Endothelial cell of umbilical vein (primary cell): ENCODE results near the gene GALNT2. TPM values are rescaled to one million over a fixed set of nuclear protein-coding genes. Genes with fewer than 3 reads are reported as not detected.

Experiments
- BruUV-seq: library from RNA; stranded (reverse); fragments of 400-500 nt; replicated peaks from 2 replicates; lab custom pipeline; 2021; lab: Mats Ljungman, UMichigan
- CTCF ChIA-PET: fragments of 300-600, 350-600 bp; sonication (Branson Sonifier 250); formaldehyde crosslinking; loops from one replicate; lab custom pipeline; 2021; ENCODE audit warnings: antibody characterized with exemption, inconsistent platforms; lab: Charles Lee
- POLR2A ChIA-PET: fragments of 300-600, 350-600 bp; sonication (Branson Sonifier 250); formaldehyde crosslinking; loops from one replicate; lab custom pipeline; 2021; ENCODE audit warnings: antibody characterized with exemption, inconsistent platforms; lab: Charles Lee
- DNase-seq: peaks from one replicate; pipeline ENCODE4 v3.0.0-alpha.2; 2011; ENCODE audit warnings: low read depth, low spot score
- FAIRE-seq: peaks from 2 replicates; lab custom pipeline; 2011; peaks lifted over from hg19 to GRCh38; lab: Jason Lieb, UNC
- H2AFZ ChIP-seq: 2 replicates; pipeline ENCODE4 v1.6.0; 2012; ENCODE audit warnings: low read depth, low read length, control low read depth, inconsistent platforms
- H3K27ac ChIP-seq: 2 replicates; pipeline ENCODE4 v1.5.1; 2011; ENCODE audit warnings: low read depth, mild to moderate bottlenecking, control low read depth, low read length, moderate library complexity; ENCODE audit not compliant: insufficient read depth
- H3K27me3 ChIP-seq, 2 experiments: 2 replicates each; pipeline versions ENCODE4 v1.6.0 to v1.6.1; 2011; ENCODE audit warnings: low read length in 2 of 2, mixed read lengths in 1 of 2; ENCODE audit not compliant: control insufficient read depth in 2 of 2, insufficient read depth in 2 of 2
- H3K36me3 ChIP-seq, 2 experiments: 2 replicates in 1 of 2; 3 replicates in 1 of 2; pipeline ENCODE4 v1.5.1; 2011; ENCODE audit warnings: low read length in 2 of 2, mild to moderate bottlenecking in 1 of 2, moderate library complexity in 1 of 2; ENCODE audit not compliant: control insufficient read depth in 2 of 2, insufficient read depth in 2 of 2; ENCODE audit errors: extremely low read depth in 1 of 2
- H3K4me1 ChIP-seq: 3 replicates; pipeline ENCODE4 v1.5.1; 2011; ENCODE audit warnings: mild to moderate bottlenecking, low read length; ENCODE audit not compliant: control insufficient read depth, insufficient read depth; ENCODE audit errors: extremely low read depth
- H3K4me2 ChIP-seq: 2 replicates; pipeline ENCODE4 v1.6.1; 2011; ENCODE audit warnings: low read length, control low read depth, mixed read lengths; ENCODE audit not compliant: insufficient read depth
- H3K4me3 ChIP-seq, 3 experiments: fragments of 200-600 bp in 1 of 3; sonication (generic), shearing (Covaris generic) in 1 of 3; replicated peaks in 1 of 3; 2 replicates each; pipeline ENCODE4 v1.5.1; 2011 to 2016; ENCODE audit warnings: control low read depth in 3 of 3, low read length in 3 of 3, mild to moderate bottlenecking in 2 of 3, inconsistent platforms in 1 of 3, low read depth in 1 of 3, moderate library complexity in 1 of 3; ENCODE audit not compliant: insufficient read depth in 1 of 3
- H3K79me2 ChIP-seq: 2 replicates; pipeline ENCODE4 v1.6.0; 2012; ENCODE audit warnings: low read length, inconsistent platforms; ENCODE audit not compliant: control insufficient read depth, insufficient read depth
- H3K9ac ChIP-seq: replicated peaks from 2 replicates; pipeline ENCODE3; 2011; ENCODE audit warnings: low read length, control low read depth; ENCODE audit not compliant: insufficient read depth; ENCODE audit errors: extremely low read depth
- H3K9me1 ChIP-seq: replicated peaks from 3 replicates; pipeline ENCODE4 v1.6.0; 2011; ENCODE audit warnings: mild to moderate bottlenecking, low read length; ENCODE audit not compliant: control insufficient read depth, insufficient read depth; ENCODE audit errors: extremely low read depth
- H3K9me3 ChIP-seq: replicated peaks from 2 replicates; pipeline ENCODE4 v1.5.1; 2012; ENCODE audit warnings: low read length, inconsistent platforms; ENCODE audit not compliant: control insufficient read depth, insufficient read depth
- H4K20me1 ChIP-seq: replicated peaks from 2 replicates; pipeline ENCODE3; 2011; ENCODE audit warnings: mild to moderate bottlenecking, low read length; ENCODE audit not compliant: control insufficient read depth, insufficient read depth; ENCODE audit errors: extremely low read depth
- EZH2 ChIP-seq: IDR thresholded peaks from 2 replicates; pipeline ENCODE4 v1.6.1; 2012; ENCODE audit warnings: borderline replicate concordance, low read depth, mild to moderate bottlenecking, moderate library complexity, low read length, inconsistent platforms; ENCODE audit not compliant: severe bottlenecking
- FOS ChIP-seq: IDR thresholded peaks from 2 replicates; pipeline ENCODE4 v1.6.1; 2011; ENCODE audit warnings: mild to moderate bottlenecking, low read length, moderate library complexity, borderline replicate concordance; ENCODE audit not compliant: insufficient read depth
- GATA2 ChIP-seq: IDR thresholded peaks from 2 replicates; pipeline ENCODE4 v1.7.0; 2011; ENCODE audit warnings: low read depth, mild to moderate bottlenecking, moderate library complexity, mixed read lengths, low read length; ENCODE audit not compliant: insufficient read length, insufficient read depth
- JUN ChIP-seq: IDR thresholded peaks from 2 replicates; pipeline ENCODE4 v1.6.1; 2011; ENCODE audit warnings: borderline replicate concordance, low read depth; ENCODE audit not compliant: insufficient read length, insufficient read depth
- MYC ChIP-seq: IDR thresholded peaks from one replicate; pipeline ENCODE4 v1.6.1; 2011; ENCODE audit warnings: mild to moderate bottlenecking, low read depth, low read length
- POLR2A ChIP-seq: IDR thresholded peaks from 2 replicates; pipeline ENCODE4 v1.6.1; 2012; ENCODE audit warnings: low read depth, mild to moderate bottlenecking, control low read depth, low read length
- POLR2AphosphoS5 ChIP-seq: IDR thresholded peaks from 2 replicates; pipeline ENCODE4 v1.6.1; 2012; ENCODE audit warnings: low read depth, mild to moderate bottlenecking, control low read depth, low read length, moderate library complexity; ENCODE audit not compliant: insufficient read depth
- dilution Hi-C: fragments of 300-500 bp; cut with MboI; formaldehyde crosslinking; loops from one replicate; pipeline ENCODE4 v1.15.0; 2019; ENCODE audit warnings: low sequenced_read_pairs; ENCODE audit not compliant: extremely low pct_ligation_motif_present
- intact Hi-C: fragments of 100-400 bp; cut with micrococcal nuclease; formaldehyde crosslinking; loops from one replicate; pipeline ENCODE4 v1.10.0; 2022
- polyA plus RNA-seq, 4 experiments: library from polyadenylated mRNA; depleted of rRNA in 3 of 4; stranded (reverse) in 3 of 4; unstranded in 1 of 4; fragments of >200 nt; gene quantifications; 2 replicates each; pipeline versions ENCODE4 v1.2.1 to v1.2.3, GENCODE V29; 2011 to 2012; ENCODE audit warnings: missing spikeins in 1 of 4
- total RNA-seq: library from RNA; stranded (reverse); gene quantifications from 2 replicates; pipeline ENCODE4 v1.2.3, GENCODE V29; 2021
- TF ChIP-seq, protein P1 (sequence below): IDR thresholded peaks from 2 replicates; pipeline ENCODE4 v1.6.1; 2011; ENCODE audit not compliant: insufficient read depth, insufficient read length
- TF ChIP-seq, protein P2 (sequence below), 2 donors: IDR thresholded peaks; 1 replicate in 1 of 2; 2 replicates in 1 of 2; pipeline ENCODE4 v1.5.1; 2011; ENCODE audit warnings: low read length in 2 of 2, mild to moderate bottlenecking in 2 of 2, moderate library complexity in 2 of 2, control low read depth in 1 of 2, inconsistent platforms in 1 of 2, low read depth in 1 of 2; ENCODE audit not compliant: insufficient read depth in 1 of 2; ENCODE audit errors: extremely low read depth in 1 of 2

The GALNT2 gene
- total and polyA plus RNA-seq, 2 donors (not counting 3 experiments of a cell fraction or from before 2014, with no cell fraction given) = 56.3 to 77.5 TPM

DNA sequence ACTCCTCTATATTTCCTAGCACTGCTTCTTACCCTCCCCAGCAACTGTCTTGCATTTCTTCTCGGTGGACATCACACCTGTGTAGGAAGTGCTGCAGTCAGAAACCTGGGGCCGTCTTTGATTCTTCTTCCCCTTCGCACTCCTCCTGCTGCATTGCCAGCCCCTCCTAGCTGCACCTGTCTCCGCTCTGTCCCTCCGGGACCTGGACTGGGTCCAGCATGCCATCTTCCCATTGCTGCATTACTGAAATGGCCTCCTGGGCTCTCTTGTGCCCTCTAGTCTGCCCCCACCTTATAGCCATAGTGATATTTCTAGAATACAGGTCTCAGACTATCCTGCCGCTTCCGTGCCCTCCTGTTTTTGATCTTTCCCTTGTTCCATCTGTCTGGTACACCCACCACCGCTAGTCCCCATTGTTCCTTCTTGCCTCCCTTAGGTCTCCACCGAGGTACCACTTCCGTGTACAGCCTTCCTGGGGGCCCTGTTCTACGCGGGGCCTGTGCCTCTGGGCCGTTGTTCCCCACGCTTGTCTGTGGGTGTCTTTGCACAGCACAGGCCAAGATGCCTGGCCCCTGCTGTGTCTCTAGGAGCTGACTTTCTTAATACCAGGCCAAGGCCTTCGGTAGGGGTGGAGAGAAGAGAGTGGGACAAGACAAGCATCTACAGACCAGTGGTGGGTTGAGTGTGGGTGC is 107.6 kb downstream of the GALNT2 start:
- no peaks in the 10 kb centered on the region for H3K4me1 ChIP-seq
- no TSS peak for BruUV-seq
- FAIRE-seq (no peak), DNase-seq (no peak)
- peaks cover 2% of the 10 kb centered on the region for H3K79me2 ChIP-seq
- no peak overlapping the region for H2AFZ ChIP-seq
- dilution Hi-C loops = no loop called here
- intact Hi-C loops = no loop called here
- CTCF ChIA-PET = no interaction called here
- no peak for TF ChIP-seq GATA2
- TF ChIP-seq POLR2AphosphoS5 = no peak
- TF ChIP-seq JUN = no peak
- TF ChIP-seq, protein P1, sequence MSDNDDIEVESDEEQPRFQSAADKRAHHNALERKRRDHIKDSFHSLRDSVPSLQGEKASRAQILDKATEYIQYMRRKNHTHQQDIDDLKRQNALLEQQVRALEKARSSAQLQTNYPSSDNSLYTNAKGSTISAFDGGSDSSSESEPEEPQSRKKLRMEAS = no peak
- no peak for TF ChIP-seq MYC
- TF ChIP-seq, protein P2, sequence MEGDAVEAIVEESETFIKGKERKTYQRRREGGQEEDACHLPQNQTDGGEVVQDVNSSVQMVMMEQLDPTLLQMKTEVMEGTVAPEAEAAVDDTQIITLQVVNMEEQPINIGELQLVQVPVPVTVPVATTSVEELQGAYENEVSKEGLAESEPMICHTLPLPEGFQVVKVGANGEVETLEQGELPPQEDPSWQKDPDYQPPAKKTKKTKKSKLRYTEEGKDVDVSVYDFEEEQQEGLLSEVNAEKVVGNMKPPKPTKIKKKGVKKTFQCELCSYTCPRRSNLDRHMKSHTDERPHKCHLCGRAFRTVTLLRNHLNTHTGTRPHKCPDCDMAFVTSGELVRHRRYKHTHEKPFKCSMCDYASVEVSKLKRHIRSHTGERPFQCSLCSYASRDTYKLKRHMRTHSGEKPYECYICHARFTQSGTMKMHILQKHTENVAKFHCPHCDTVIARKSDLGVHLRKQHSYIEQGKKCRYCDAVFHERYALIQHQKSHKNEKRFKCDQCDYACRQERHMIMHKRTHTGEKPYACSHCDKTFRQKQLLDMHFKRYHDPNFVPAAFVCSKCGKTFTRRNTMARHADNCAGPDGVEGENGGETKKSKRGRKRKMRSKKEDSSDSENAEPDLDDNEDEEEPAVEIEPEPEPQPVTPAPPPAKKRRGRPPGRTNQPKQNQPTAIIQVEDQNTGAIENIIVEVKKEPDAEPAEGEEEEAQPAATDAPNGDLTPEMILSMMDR (IDR thresholded peaks at IDR 0.05; ENCODE audit: extremely low read depth in 1 of 2, insufficient read depth in 1 of 2, low read depth in 1 of 2, low read length in 2 of 2) = no peak
- TF ChIP-seq POLR2A = no peak
- TF ChIP-seq EZH2 = no peak
- TF ChIP-seq FOS = no peak
- no peaks in the 10 kb centered on the region for H3K9me1 ChIP-seq
- no peak overlapping the region for H3K27ac ChIP-seq
- H3K27me3 ChIP-seq = no peaks in the 10 kb centered on the region
- no peaks in the 10 kb centered on the region for H3K36me3 ChIP-seq
- POLR2A ChIA-PET = no interaction called here
- no peaks in the 10 kb centered on the region for H4K20me1 ChIP-seq
- no peak overlapping the region for H3K9ac ChIP-seq
- no peak overlapping the region for H3K4me2 ChIP-seq
- no peaks in the 10 kb centered on the region for H3K9me3 ChIP-seq
- no peak overlapping the region for H3K4me3 ChIP-seq
